Mammary epithelial cell (primary cell): ENCODE data around the gene BBOX1.

Experiments used
- CTCF ChIP-seq, 2 donors: IDR thresholded peaks in 1 of 2; conservative IDR thresholded peaks in 1 of 2; 2 replicates each; pipeline ENCODE4 v1.5.1; 2011 to 2012; ENCODE audit warnings: inconsistent platforms in 2 of 2, low read length in 2 of 2, mild to moderate bottlenecking in 2 of 2, control low read depth in 1 of 2, low read depth in 1 of 2; ENCODE audit not compliant: insufficient read depth in 1 of 2; ENCODE audit errors: extremely low read depth in 1 of 2
- EZH2 ChIP-seq: IDR thresholded peaks from 2 replicates; pipeline ENCODE4 v1.6.1; 2012; ENCODE audit warnings: low read length, inconsistent platforms, borderline replicate concordance

- TF ChIP-seq CTCF (conservative IDR thresholded peaks at IDR 0.05 in 1 of 2, IDR thresholded peaks at IDR 0.05 in 1 of 2; ENCODE audit: extremely low read depth in 1 of 2, insufficient read depth in 1 of 2, low read depth in 1 of 2, low read length in 2 of 2) (no peak), EZH2 (no peak)
Measured at GRCh38 chr11:27011560-27012233, 28.9 kb upstream of the BBOX1 start.
